Measurements from ENCODE around the gene GOLGA8T. TPM values are rescaled to one million over a fixed set of nuclear protein-coding genes. Genes with fewer than 3 reads are reported as not detected.

GOLGA8T gene
- total RNA-seq, 2 experiments from 2014 or later = not detected

Other genes starting within 250 kb of the GOLGA8T start
- not detected for gene GOLGA8J, start 52.1 kb upstream of the GOLGA8T start, total RNA-seq